ENCODE measurements around the gene PRKRA.

PRKRA gene

GRCh38 chr2:178498137-178498536, 47.2 kb upstream of the PRKRA start:
- ATAC-seq = no peak

GRCh38 chr2:178496049-178496448, 45.1 kb upstream of the PRKRA start:
- TF ChIP-seq ZNF70 (CRISPR knock-in tag; IDR thresholded peaks at IDR 0.05) (no peak), ZFP30 (CRISPR knock-in tag; IDR thresholded peaks at IDR 0.05) (no peak), POU6F1 (CRISPR knock-in tag; IDR thresholded peaks at IDR 0.05; ENCODE audit: borderline replicate concordance, low read depth) (no peak), RARB (CRISPR knock-in tag; IDR thresholded peaks at IDR 0.05) (no peak), ARNTL (CRISPR knock-in tag; IDR thresholded peaks at IDR 0.05; ENCODE audit: borderline replicate concordance, low read depth) (no peak), ISL1 (CRISPR knock-in tag; IDR thresholded peaks at IDR 0.05) (no peak), ZFP3 (CRISPR knock-in tag; IDR thresholded peaks at IDR 0.05) (no peak), TOX (CRISPR knock-in tag; IDR thresholded peaks at IDR 0.05; ENCODE audit: borderline replicate concordance) (no peak), CSRNP3 (CRISPR knock-in tag; IDR thresholded peaks at IDR 0.05) (no peak), CSDC2 (CRISPR knock-in tag; IDR thresholded peaks at IDR 0.05) (no peak), GLIS3 (CRISPR knock-in tag; IDR thresholded peaks at IDR 0.05) (no peak), CREB5 (CRISPR knock-in tag; IDR thresholded peaks at IDR 0.05; ENCODE audit: low read depth) (no peak), TSHZ2 (CRISPR knock-in tag; IDR thresholded peaks at IDR 0.05) (no peak), BACH2 (CRISPR knock-in tag; IDR thresholded peaks at IDR 0.05; ENCODE audit: borderline replicate concordance) (no peak), SNAI2 (CRISPR knock-in tag; IDR thresholded peaks at IDR 0.05) (no peak)
- no peak for ATAC-seq

More at GRCh38 chr2:178498137-178498536, 47.2 kb upstream of the PRKRA start:
- no peak for TF ChIP-seq ZFP30 (CRISPR knock-in tag; IDR thresholded peaks at IDR 0.05)
- TF ChIP-seq ZC3H10 (CRISPR knock-in tag; IDR thresholded peaks at IDR 0.05) = no peak
- TF ChIP-seq TSHZ2 (CRISPR knock-in tag; IDR thresholded peaks at IDR 0.05) = no peak
- TF ChIP-seq BACH2 (CRISPR knock-in tag; IDR thresholded peaks at IDR 0.05; ENCODE audit: borderline replicate concordance) = no peak
- no peak for TF ChIP-seq ESRRG (CRISPR knock-in tag; IDR thresholded peaks at IDR 0.05)
- TF ChIP-seq ZNF8 (CRISPR knock-in tag; IDR thresholded peaks at IDR 0.05) = no peak
- no peak for TF ChIP-seq CSRNP3 (CRISPR knock-in tag; IDR thresholded peaks at IDR 0.05)
- TF ChIP-seq OSR1 (CRISPR knock-in tag; IDR thresholded peaks at IDR 0.05) = no peak
- TF ChIP-seq ARNTL (CRISPR knock-in tag; IDR thresholded peaks at IDR 0.05; ENCODE audit: borderline replicate concordance, low read depth) = no peak
- no peak for TF ChIP-seq RARB (CRISPR knock-in tag; IDR thresholded peaks at IDR 0.05)
- no peak for TF ChIP-seq TOX (CRISPR knock-in tag; IDR thresholded peaks at IDR 0.05; ENCODE audit: borderline replicate concordance)
- no peak for TF ChIP-seq CREB5 (CRISPR knock-in tag; IDR thresholded peaks at IDR 0.05; ENCODE audit: low read depth)
- no peak for TF ChIP-seq CSDC2 (CRISPR knock-in tag; IDR thresholded peaks at IDR 0.05)
